Measurements from ENCODE around the gene ZNF281.

- TF ChIP-seq CTCF (IDR thresholded peaks at IDR 0.05; ENCODE audit: low read depth, low read length) (no peak), EZH2phosphoT487 (IDR thresholded peaks at IDR 0.05; ENCODE audit: low read depth) (no peak)
Measured at GRCh38 chr1:200415227-200415626, 5.4 kb upstream of the ZNF281 start.
